ENCODE measurements around the gene RAET1E.

The RAET1E gene

DNA sequence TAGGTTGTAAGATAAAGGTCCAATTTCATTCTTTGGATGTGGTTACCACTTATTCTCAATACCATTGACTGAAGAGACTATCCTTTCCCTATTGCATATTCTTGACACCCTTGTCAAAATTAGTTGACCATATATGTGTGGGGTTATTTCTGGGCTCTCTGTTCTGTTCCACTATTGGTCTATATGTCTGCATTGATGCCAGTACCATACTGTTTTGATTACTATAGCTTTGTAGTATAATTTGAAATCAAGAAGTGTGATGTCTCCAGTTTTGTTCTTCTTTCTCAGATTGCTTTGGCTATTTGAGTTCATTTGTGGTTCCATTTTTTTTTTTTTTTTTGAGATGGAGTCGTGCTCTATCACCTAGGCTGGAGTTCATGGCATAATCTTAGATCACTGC is 25.7 kb downstream of the RAET1E start:
- Histone ChIP-seq H3K36me3 (ENCODE audit: insufficient read depth, insufficient read length, low read length) (no peaks in the 10 kb centered on the region), H3K9ac (ENCODE audit: insufficient read length, low read depth) (no peak overlapping the region), H3K9me3 (ENCODE audit: insufficient read depth, low read length) (no peaks in the 10 kb centered on the region), H3K27me3 (ENCODE audit: insufficient read depth, insufficient read length) (no peaks in the 10 kb centered on the region), H3K4me1 (ENCODE audit: insufficient read depth, insufficient read length) (no peaks in the 10 kb centered on the region), H3K4me3 (ENCODE audit: insufficient read length, low read depth) (no peak overlapping the region)
- DNase-seq (ENCODE audit: low read depth, low spot score): no peak
- TF ChIP-seq ZNF274 (IDR thresholded peaks at IDR 0.05; ENCODE audit: low read depth, low read length) (no peak), YY1 (IDR thresholded peaks at IDR 0.05; ENCODE audit: insufficient read depth, insufficient read length) (no peak), SUZ12 (IDR thresholded peaks at IDR 0.05; ENCODE audit: extremely low read depth, insufficient read depth, insufficient read length) (no peak)

DNA sequence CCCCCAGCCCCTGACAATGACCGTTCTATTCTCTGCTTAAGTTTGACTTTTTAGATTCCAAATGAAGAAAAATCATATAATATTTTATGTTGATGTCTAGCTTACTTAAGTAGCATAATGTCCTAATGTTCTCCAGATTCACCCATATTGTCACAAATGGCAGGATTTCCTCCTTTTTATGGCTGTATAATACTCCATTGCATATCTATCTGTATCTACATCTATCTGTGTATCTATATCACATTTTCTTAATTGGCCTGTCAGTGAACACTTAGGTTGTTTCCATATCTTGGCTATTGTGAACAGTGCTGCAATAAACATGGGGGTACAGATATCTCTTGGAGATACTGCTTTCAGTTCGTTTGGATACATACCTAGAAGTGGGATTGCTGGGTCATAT is 26.7 kb downstream of the RAET1E start:
- TF ChIP-seq YY1 (IDR thresholded peaks at IDR 0.05; ENCODE audit: insufficient read depth, insufficient read length) (no peak), ZNF274 (IDR thresholded peaks at IDR 0.05; ENCODE audit: low read depth, low read length) (no peak), SUZ12 (IDR thresholded peaks at IDR 0.05; ENCODE audit: extremely low read depth, insufficient read depth, insufficient read length) (no peak)
- Histone ChIP-seq H3K9ac (ENCODE audit: insufficient read length, low read depth) (no peak overlapping the region), H3K4me3 (ENCODE audit: insufficient read length, low read depth) (no peak overlapping the region)

DNA sequence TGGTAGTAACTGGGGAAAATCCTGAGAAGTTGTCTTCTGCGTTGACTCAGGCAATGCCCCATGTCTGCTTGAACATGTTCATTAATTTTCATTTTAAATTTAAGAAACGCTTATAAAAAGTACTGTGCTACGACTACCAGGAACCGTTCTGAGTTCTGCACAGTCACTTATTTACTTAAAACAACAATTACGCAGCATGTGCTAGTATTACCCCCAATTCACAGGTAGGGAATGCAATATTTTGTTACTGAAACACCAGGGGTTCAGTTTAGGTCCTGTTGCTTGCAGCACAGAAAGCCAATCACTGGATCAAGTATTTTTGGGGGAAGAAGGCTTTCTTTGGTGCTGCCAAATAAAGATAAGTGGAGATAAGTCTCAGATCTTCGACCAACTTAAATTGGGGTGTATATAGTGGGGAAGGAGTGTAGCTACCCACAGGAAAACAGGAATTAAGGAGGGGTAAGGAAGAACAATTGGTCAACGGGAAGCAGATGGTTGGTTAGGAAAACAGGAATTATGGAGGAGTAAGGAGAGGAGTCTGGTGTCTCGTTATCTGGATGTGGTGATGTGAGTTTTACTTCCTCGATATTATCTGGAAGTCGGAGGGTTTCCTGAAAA is 28.5 kb downstream of the RAET1E start:
- DNase-seq (ENCODE audit: low read depth, low spot score): no peak
- Histone ChIP-seq H3K27me3 (ENCODE audit: insufficient read depth, insufficient read length) (no peaks in the 10 kb centered on the region), H3K36me3 (ENCODE audit: insufficient read depth, insufficient read length, low read length) (no peaks in the 10 kb centered on the region), H3K9ac (ENCODE audit: insufficient read length, low read depth) (no peak overlapping the region), H3K4me1 (ENCODE audit: insufficient read depth, insufficient read length) (no peaks in the 10 kb centered on the region), H3K4me3 (ENCODE audit: insufficient read length, low read depth) (no peak overlapping the region), H3K9me3 (ENCODE audit: insufficient read depth, low read length) (no peaks in the 10 kb centered on the region)
- TF ChIP-seq ZNF274 (IDR thresholded peaks at IDR 0.05; ENCODE audit: low read depth, low read length) (no peak), YY1 (IDR thresholded peaks at IDR 0.05; ENCODE audit: insufficient read depth, insufficient read length) (no peak)

More for the DNA sequence above, 26.7 kb downstream of the RAET1E start:
- H3K36me3 ChIP-seq (ENCODE audit: insufficient read depth, insufficient read length, low read length): no peaks in the 10 kb centered on the region
- no peaks in the 10 kb centered on the region for H3K9me3 ChIP-seq (ENCODE audit: insufficient read depth, low read length)
- no peak for DNase-seq (ENCODE audit: low read depth, low spot score)
- H3K27me3 ChIP-seq (ENCODE audit: insufficient read depth, insufficient read length): no peaks in the 10 kb centered on the region
- no peaks in the 10 kb centered on the region for H3K4me1 ChIP-seq (ENCODE audit: insufficient read depth, insufficient read length)

DNA sequence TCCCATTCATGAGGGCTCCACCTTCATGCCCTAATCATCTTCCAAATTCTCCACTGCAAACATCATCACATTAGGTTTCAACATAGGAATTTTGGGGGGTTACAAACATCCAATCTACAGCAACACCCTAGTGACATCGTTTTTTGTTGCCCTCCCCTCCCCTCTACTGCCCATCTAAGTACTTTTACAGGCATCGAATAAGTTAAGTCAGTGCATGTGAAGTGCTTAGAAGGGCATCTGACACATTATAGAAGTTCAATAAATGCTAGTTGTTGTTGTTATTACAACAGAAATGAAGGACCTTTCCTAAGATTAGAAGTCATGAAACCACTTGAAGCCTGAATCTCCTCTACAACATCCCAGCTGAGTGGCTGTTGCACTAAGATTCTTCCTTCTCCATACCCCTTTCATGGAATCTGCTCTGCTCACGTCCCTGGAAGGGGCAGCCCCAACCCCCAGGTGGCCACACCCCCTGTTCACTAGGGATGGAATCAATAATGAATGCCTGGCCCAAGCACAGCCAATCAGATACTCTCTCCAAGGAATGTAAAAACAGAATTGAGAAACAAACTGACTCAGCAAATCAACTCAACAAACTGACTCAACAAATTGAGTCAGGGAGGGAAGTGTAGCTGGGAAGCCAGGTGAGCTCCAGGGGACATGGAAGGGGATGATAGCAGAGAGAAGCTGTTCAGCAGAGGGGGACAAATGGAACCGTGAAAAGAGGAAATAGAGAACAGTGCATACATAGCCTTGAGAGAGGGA is 29.9 kb downstream of the RAET1E start:
- H3K27me3 ChIP-seq (ENCODE audit: insufficient read depth, insufficient read length): peaks cover 1% of the 10 kb centered on the region
- H3K4me1 ChIP-seq (ENCODE audit: insufficient read depth, insufficient read length): no peaks in the 10 kb centered on the region
- H3K9ac ChIP-seq (ENCODE audit: insufficient read length, low read depth): no peak overlapping the region
- TF ChIP-seq ZNF274 (IDR thresholded peaks at IDR 0.05; ENCODE audit: low read depth, low read length) (no peak), SUZ12 (IDR thresholded peaks at IDR 0.05; ENCODE audit: extremely low read depth, insufficient read depth, insufficient read length) (no peak), YY1 (IDR thresholded peaks at IDR 0.05; ENCODE audit: insufficient read depth, insufficient read length) (no peak)
- DNase-seq (ENCODE audit: low read depth, low spot score): no peak
- no peaks in the 10 kb centered on the region for H3K36me3 ChIP-seq (ENCODE audit: insufficient read depth, insufficient read length, low read length)
- H3K9me3 ChIP-seq (ENCODE audit: insufficient read depth, low read length): no peaks in the 10 kb centered on the region
- H3K4me3 ChIP-seq (ENCODE audit: insufficient read length, low read depth): no peak overlapping the region

DNA sequence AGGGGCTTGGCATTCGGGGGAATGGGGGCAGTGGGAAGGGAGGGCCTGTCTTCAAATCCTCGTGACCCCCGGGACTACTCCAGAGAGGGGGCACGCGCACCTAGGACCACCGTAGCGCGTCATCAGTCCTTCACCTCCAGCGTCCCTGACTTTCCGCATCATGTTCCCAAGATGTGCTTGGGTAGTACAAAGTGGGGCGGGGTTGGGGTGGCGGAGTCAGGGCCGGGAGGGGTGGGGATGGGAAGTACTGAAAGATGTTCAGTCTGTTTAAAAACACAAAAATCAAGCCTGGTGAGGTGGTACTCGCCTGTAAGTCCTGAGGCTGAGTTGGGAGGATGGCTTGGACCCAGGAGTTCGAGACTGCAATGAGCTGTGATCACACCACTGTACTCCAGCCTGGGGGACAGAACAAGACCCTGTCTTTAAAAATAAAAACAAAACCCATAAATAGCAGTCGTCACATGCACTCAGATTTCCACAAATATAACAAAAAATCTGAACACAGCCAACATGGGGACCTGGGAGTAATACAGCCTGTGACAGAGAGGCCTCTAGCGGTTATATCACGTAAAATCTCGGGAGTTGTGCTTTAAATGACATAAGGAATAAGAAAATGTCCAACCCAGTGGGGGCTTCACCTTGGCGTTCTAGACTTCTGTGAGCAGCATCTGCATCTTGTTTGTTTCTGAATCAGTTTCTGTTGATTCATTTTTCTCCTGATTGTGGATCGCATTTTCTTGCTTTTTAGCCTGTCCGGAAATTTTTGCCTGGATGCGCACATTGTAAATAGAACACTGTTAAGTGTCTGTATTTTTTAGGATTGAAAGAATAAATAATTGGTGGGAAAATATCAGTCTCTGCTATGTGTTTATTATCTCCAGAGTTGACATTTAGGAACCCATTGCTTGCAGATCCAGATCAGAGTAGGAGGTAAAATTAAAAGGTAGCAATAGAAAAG is 33.1 kb downstream of the RAET1E start:
- H3K36me3 ChIP-seq (ENCODE audit: insufficient read depth, insufficient read length, low read length): peaks cover 3% of the 10 kb centered on the region
- H3K27me3 ChIP-seq (ENCODE audit: insufficient read depth, insufficient read length): peaks cover 17% of the 10 kb centered on the region
- no peak for DNase-seq (ENCODE audit: low read depth, low spot score)
- peaks cover 4% of the 10 kb centered on the region for H3K4me1 ChIP-seq (ENCODE audit: insufficient read depth, insufficient read length)
- no peaks in the 10 kb centered on the region for H3K9me3 ChIP-seq (ENCODE audit: insufficient read depth, low read length)
- peak overlapping the region; percentile 36 for H3K4me3 ChIP-seq (ENCODE audit: insufficient read length, low read depth)
- peak overlapping the region; percentile 67 for H3K9ac ChIP-seq (ENCODE audit: insufficient read length, low read depth)
- TF ChIP-seq ZNF274 (IDR thresholded peaks at IDR 0.05; ENCODE audit: low read depth, low read length) (no peak), SUZ12 (IDR thresholded peaks at IDR 0.05; ENCODE audit: extremely low read depth, insufficient read depth, insufficient read length) (no peak), YY1 (IDR thresholded peaks at IDR 0.05; ENCODE audit: insufficient read depth, insufficient read length) (no peak)

DNA sequence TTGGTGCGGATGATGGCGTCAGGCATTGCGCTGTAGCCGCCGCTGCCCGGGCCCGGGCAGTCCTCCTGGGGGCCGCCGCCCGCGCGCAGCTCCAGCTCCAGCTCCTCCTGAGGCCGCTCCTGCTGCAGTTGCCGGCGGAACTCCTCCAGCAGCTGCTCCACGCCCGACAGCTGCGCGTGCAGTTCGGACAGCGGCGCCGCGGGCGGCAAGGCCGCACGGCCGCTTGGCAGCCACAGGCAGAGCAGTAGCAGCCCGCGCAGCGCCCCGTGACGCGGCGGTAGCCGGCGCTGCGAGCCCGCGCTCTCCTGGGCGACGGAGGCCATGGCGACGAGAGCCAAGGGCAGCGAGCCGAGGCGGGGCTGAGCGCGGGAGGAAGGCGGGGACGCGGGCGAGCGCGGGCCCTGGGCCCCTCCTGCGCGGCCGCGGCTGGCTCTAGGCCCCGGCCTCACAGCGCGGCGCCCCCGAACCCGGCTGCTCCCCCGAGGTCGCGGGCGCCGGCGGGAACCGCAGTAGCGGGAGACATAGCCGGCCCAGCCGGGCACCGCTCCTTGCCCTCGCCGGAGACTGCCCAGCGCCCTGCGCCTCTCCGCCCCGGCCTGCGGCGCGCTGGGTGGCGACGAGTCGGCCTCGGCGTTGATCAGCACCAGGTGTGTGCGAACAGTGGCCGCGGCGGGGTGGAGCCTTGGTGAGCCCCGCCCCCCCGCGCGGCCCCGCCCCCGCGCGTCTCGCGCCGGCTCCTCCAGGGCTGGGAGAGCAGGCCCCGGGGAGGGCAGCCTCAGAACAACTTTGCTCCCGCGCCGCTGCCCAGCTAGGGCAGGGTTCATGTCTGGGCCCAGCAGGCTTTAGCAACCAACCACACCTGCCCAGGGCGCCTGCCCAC is 34.0 kb downstream of the RAET1E start, which contains the start of gene LRP11:
Gene LRP11 (minus strand): TSS at position 662 of the 880 bp plus-strand sequence. CDS start 339 bp downstream, at position 323.
- peak; percentile 46 for DNase-seq (ENCODE audit: low read depth, low spot score)
- H3K9me3 ChIP-seq (ENCODE audit: insufficient read depth, low read length): no peaks in the 10 kb centered on the region
- H3K9ac ChIP-seq (ENCODE audit: insufficient read length, low read depth): peak within 1 kb of the TSS; percentile 82
- peaks cover 17% of the 10 kb centered on the region for H3K27me3 ChIP-seq (ENCODE audit: insufficient read depth, insufficient read length)
- H3K4me1 ChIP-seq (ENCODE audit: insufficient read depth, insufficient read length): peaks cover 5% of the 10 kb centered on the region
- H3K36me3 ChIP-seq (ENCODE audit: insufficient read depth, insufficient read length, low read length): peaks cover 3% of the 10 kb centered on the region
- TF ChIP-seq SUZ12 (IDR thresholded peaks at IDR 0.05; ENCODE audit: extremely low read depth, insufficient read depth, insufficient read length) (no peak), YY1 (IDR thresholded peaks at IDR 0.05; ENCODE audit: insufficient read depth, insufficient read length) (no peak), ZNF274 (IDR thresholded peaks at IDR 0.05; ENCODE audit: low read depth, low read length) (no peak)
- H3K4me3 ChIP-seq (ENCODE audit: insufficient read length, low read depth): peak within 1 kb of the TSS; percentile 63

Measured in NT2/D1 (cell line).